ENCODE data around the gene SIM2. TPM values are rescaled to one million over a fixed set of nuclear protein-coding genes. Genes with fewer than 3 reads are reported as not detected.

Gene SIM2
- total RNA-seq, 2 donors from 2014 or later, result not detected

- DNase-seq (ENCODE audit: low spot score) (no peak), ATAC-seq (ENCODE audit: insufficient number of reproducible peaks, low FRiP score, low read depth) (no peak)
- no peaks in the 10 kb centered on the region for H3K27me3 ChIP-seq (replicated peaks; ENCODE audit: insufficient read depth)
- no peak overlapping the region for H3K4me3 ChIP-seq
- TF ChIP-seq CTCF (IDR thresholded peaks at IDR 0.05), result no peak
- no peaks in the 10 kb centered on the region for H3K9me3 ChIP-seq
- H3K27ac ChIP-seq, result no peak overlapping the region
- no peaks in the 10 kb centered on the region for H3K4me1 ChIP-seq (ENCODE audit: control insufficient read depth in 1 of 2, low read depth in 2 of 2)
- H3K36me3 ChIP-seq, result no peaks in the 10 kb centered on the region
Measured at GRCh38 chr21:36658926-36659325, 40.0 kb upstream of the SIM2 start.

GRCh38 chr21:36661511-36662309, 37.2 kb upstream of the SIM2 start:
- no peak for TF ChIP-seq CTCF (IDR thresholded peaks at IDR 0.05)
- DNase-seq (ENCODE audit: low spot score), result no peak
- Histone ChIP-seq H3K4me1 (ENCODE audit: control insufficient read depth in 1 of 2, low read depth in 2 of 2) (no peaks in the 10 kb centered on the region), H3K27ac (no peak overlapping the region), H3K27me3 (replicated peaks; ENCODE audit: insufficient read depth) (no peaks in the 10 kb centered on the region), H3K9me3 (no peaks in the 10 kb centered on the region), H3K36me3 (no peaks in the 10 kb centered on the region), H3K4me3 (no peak overlapping the region)
- ATAC-seq (ENCODE audit: insufficient number of reproducible peaks, low FRiP score, low read depth), result no peak

GRCh38 chr21:36663033-36663855, 35.7 kb upstream of the SIM2 start:
- no peaks in the 10 kb centered on the region for H3K36me3 ChIP-seq
- DNase-seq (ENCODE audit: low spot score), result no peak
- TF ChIP-seq CTCF (IDR thresholded peaks at IDR 0.05), result no peak
- ATAC-seq (ENCODE audit: insufficient number of reproducible peaks, low FRiP score, low read depth), result no peak
- no peak overlapping the region for H3K27ac ChIP-seq
- no peaks in the 10 kb centered on the region for H3K9me3 ChIP-seq
- H3K27me3 ChIP-seq (replicated peaks; ENCODE audit: insufficient read depth), result no peaks in the 10 kb centered on the region
- no peak overlapping the region for H3K4me3 ChIP-seq
- H3K4me1 ChIP-seq (ENCODE audit: control insufficient read depth in 1 of 2, low read depth in 2 of 2), result no peaks in the 10 kb centered on the region

- Histone ChIP-seq H3K27me3 (replicated peaks; ENCODE audit: insufficient read depth) (no peaks in the 10 kb centered on the region), H3K9me3 (no peaks in the 10 kb centered on the region)
- ATAC-seq (ENCODE audit: insufficient number of reproducible peaks, low FRiP score, low read depth), result no peak
Measured at GRCh38 chr21:36664662-36664990, 34.3 kb upstream of the SIM2 start.

More at GRCh38 chr21:36664662-36664990, 34.3 kb upstream of the SIM2 start:
- DNase-seq (ENCODE audit: low spot score), result no peak
- Histone ChIP-seq H3K36me3 (no peaks in the 10 kb centered on the region), H3K27ac (no peak overlapping the region), H3K4me1 (ENCODE audit: control insufficient read depth in 1 of 2, low read depth in 2 of 2) (no peaks in the 10 kb centered on the region), H3K4me3 (no peak overlapping the region)
- TF ChIP-seq CTCF (IDR thresholded peaks at IDR 0.05), result no peak

Measured in thoracic aorta (tissue), 2 donors.